ENCODE data around the gene PIM3. TPM values are rescaled to one million over a fixed set of nuclear protein-coding genes. Genes with fewer than 3 reads are reported as not detected.
A peak's percentile ranks its signal among the peaks of the same experiment; 100 is the strongest.

Gene PIM3
- total RNA-seq, 1 experiment from 2014 or later, result 58.2 TPM

DNA sequence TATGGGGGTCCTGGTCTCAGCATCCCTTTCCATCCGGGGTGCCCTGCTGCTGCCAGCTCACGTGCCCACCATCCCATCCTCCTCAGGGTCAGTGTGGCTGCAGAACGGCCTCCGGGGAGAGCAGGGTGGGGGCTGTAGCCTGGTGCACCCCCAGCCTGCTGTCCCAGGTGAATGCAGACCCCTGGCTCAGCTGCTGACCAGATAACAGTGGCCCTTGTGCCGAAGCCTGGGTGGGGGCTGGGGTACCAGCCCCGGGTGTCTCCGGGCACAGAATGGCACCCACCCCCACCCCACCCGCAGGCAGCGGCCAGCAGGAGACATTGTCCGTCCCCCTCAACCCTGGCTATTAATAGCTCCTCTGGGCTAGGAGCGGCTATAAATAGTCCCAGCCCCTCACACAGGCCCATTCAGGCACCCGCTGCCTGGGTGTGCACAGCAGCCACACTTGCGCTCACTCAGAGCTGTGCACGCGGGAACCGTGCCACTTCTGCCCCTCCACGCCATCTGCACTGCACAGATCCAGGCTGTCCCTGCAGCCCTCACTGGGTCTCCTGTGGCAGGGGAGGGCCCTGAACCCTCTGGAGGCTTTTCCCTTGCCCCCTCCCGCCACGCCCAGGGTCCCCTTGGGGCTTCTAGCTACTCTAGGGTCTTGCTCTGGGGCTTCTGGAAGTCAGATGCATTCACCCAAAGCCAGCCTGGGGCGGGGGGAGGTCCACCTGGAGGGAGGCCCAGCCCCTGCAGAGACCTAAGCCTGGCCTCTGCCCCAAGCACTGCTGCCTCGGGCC is 23.4 kb upstream of the PIM3 start:
- ChIA-PET CTCF (no interaction called here), POLR2A (no interaction called here)
- H3K4me3 ChIP-seq (ENCODE audit: low read depth in 2 of 2, low read length in 2 of 2), result no peak overlapping the region
- no peaks in the 10 kb centered on the region for H3K36me3 ChIP-seq (ENCODE audit: control insufficient read depth, insufficient read depth, low read length)
- intact Hi-C loops (cut with micrococcal nuclease; ENCODE audit: unreplicated experiment) (no loop called here), in situ Hi-C loops (cut with HindIII; ENCODE audit: low pct_unique_long_range_greater_than_20kb, low sequenced_read_pairs) (no loop called here)
- H3K9me3 ChIP-seq (ENCODE audit: control insufficient read depth, insufficient read depth, low read depth, low read length), result no peaks in the 10 kb centered on the region
- peaks cover 40% of the 10 kb centered on the region for H3K4me1 ChIP-seq (ENCODE audit: control insufficient read depth, insufficient read depth, low read length)
- ATAC-seq (no peak), DNase-seq (ENCODE audit: low read depth, low spot score) (no peak)
- no peaks in the 10 kb centered on the region for H3K27me3 ChIP-seq (ENCODE audit: control insufficient read depth, insufficient read depth, low read length)
- no peak for TF ChIP-seq TCF7L2 (IDR thresholded peaks at IDR 0.05; ENCODE audit: low read depth, low read length)
- no TSS peak for BruUV-seq (replicated peaks)
- peak overlapping the region; percentile 68 for H3K27ac ChIP-seq (ENCODE audit: low read length)

DNA sequence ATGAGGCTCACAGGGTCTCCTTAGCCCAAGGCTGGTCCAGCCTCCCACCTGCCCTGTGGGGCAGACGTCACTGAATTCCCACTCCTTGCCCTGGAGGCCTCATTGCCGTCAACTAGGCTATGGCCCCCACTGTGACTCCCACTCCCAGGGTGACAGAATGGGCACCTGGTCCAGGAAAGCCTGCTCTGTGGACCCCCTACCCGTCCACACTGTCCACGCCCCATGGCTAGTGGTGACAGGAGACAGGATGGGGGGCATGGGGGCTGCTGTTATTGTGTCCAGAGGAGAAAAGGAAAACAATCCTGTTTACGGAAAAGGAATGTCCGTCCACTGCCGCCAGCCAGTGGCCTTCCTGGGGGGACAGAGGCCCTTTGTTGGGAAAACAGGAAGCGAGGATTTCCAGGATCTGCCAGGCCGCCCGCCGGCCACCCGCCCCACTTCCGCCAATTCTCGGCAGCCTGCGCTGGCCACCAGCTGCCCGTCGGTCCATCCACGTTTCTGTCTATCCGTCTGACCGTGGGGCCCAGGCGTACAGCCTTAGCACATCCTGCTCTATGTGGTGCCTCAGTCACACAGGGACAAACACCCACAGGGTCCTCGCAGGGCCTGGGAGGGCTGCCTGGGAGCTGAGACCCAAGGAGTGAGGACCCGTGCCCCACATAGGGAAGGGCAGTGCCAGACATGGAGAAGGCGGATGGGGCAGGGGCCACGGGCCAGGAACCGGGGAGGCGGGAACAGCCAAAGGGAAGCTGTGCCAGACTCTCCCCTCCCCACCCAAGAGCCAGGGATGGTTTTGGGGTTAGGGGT is 22.6 kb upstream of the PIM3 start:
- CTCF ChIA-PET, result no interaction called here
- in situ Hi-C loops (cut with HindIII; ENCODE audit: low pct_unique_long_range_greater_than_20kb, low sequenced_read_pairs), result no loop called here
- H3K27ac ChIP-seq (ENCODE audit: low read length), result peak overlapping the region; percentile 53

More for the DNA sequence above, 22.6 kb upstream of the PIM3 start:
- no peaks in the 10 kb centered on the region for H3K9me3 ChIP-seq (ENCODE audit: control insufficient read depth, insufficient read depth, low read depth, low read length)
- peaks cover 39% of the 10 kb centered on the region for H3K4me1 ChIP-seq (ENCODE audit: control insufficient read depth, insufficient read depth, low read length)
- no peak for ATAC-seq
- no peak; the same call in 1 of the 2 replicates for TF ChIP-seq POLR2AphosphoS5 (IDR thresholded peaks at IDR 0.05; ENCODE audit: low read depth, low read length)
- TF ChIP-seq TCF7L2 (IDR thresholded peaks at IDR 0.05; ENCODE audit: low read depth, low read length), result no peak
- TF ChIP-seq, protein P1, sequence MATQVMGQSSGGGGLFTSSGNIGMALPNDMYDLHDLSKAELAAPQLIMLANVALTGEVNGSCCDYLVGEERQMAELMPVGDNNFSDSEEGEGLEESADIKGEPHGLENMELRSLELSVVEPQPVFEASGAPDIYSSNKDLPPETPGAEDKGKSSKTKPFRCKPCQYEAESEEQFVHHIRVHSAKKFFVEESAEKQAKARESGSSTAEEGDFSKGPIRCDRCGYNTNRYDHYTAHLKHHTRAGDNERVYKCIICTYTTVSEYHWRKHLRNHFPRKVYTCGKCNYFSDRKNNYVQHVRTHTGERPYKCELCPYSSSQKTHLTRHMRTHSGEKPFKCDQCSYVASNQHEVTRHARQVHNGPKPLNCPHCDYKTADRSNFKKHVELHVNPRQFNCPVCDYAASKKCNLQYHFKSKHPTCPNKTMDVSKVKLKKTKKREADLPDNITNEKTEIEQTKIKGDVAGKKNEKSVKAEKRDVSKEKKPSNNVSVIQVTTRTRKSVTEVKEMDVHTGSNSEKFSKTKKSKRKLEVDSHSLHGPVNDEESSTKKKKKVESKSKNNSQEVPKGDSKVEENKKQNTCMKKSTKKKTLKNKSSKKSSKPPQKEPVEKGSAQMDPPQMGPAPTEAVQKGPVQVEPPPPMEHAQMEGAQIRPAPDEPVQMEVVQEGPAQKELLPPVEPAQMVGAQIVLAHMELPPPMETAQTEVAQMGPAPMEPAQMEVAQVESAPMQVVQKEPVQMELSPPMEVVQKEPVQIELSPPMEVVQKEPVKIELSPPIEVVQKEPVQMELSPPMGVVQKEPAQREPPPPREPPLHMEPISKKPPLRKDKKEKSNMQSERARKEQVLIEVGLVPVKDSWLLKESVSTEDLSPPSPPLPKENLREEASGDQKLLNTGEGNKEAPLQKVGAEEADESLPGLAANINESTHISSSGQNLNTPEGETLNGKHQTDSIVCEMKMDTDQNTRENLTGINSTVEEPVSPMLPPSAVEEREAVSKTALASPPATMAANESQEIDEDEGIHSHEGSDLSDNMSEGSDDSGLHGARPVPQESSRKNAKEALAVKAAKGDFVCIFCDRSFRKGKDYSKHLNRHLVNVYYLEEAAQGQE (IDR thresholded peaks at IDR 0.05; ENCODE audit: insufficient read depth in 1 of 2, low read depth in 2 of 2, low read length in 1 of 2), result no peak
- TF ChIP-seq, protein P2, sequence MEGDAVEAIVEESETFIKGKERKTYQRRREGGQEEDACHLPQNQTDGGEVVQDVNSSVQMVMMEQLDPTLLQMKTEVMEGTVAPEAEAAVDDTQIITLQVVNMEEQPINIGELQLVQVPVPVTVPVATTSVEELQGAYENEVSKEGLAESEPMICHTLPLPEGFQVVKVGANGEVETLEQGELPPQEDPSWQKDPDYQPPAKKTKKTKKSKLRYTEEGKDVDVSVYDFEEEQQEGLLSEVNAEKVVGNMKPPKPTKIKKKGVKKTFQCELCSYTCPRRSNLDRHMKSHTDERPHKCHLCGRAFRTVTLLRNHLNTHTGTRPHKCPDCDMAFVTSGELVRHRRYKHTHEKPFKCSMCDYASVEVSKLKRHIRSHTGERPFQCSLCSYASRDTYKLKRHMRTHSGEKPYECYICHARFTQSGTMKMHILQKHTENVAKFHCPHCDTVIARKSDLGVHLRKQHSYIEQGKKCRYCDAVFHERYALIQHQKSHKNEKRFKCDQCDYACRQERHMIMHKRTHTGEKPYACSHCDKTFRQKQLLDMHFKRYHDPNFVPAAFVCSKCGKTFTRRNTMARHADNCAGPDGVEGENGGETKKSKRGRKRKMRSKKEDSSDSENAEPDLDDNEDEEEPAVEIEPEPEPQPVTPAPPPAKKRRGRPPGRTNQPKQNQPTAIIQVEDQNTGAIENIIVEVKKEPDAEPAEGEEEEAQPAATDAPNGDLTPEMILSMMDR (IDR thresholded peaks at IDR 0.05), result no peak
- no peak for TF ChIP-seq SIN3A (IDR thresholded peaks at IDR 0.05; ENCODE audit: borderline replicate concordance, insufficient read depth, low read depth, low read length)
- POLR2A ChIA-PET, result no interaction called here
- no TSS peak for BruUV-seq (replicated peaks)
- intact Hi-C loops (cut with micrococcal nuclease; ENCODE audit: unreplicated experiment), result no loop called here
- DNase-seq (ENCODE audit: low read depth, low spot score), result no peak
- no peaks in the 10 kb centered on the region for H3K36me3 ChIP-seq (ENCODE audit: control insufficient read depth, insufficient read depth, low read length)
- no peaks in the 10 kb centered on the region for H3K27me3 ChIP-seq (ENCODE audit: control insufficient read depth, insufficient read depth, low read length)
- H3K4me3 ChIP-seq (ENCODE audit: low read depth in 2 of 2, low read length in 2 of 2), result no peak overlapping the region
